Measurements from ENCODE around the gene FNBP1. TPM values are rescaled to one million over a fixed set of nuclear protein-coding genes. Genes with fewer than 3 reads are reported as not detected.

The FNBP1 gene
- total RNA-seq, 1 experiment from 2014 or later, result 30.8 TPM

- BruUV-seq (replicated peaks), result no TSS peak
- no peak overlapping the region for H2AFZ ChIP-seq (ENCODE audit: low read length)
- no peak overlapping the region for H3K4me2 ChIP-seq (ENCODE audit: low read length)
- H3K27me3 ChIP-seq (ENCODE audit: low read length), result no peaks in the 10 kb centered on the region
- no peaks in the 10 kb centered on the region for H3F3A ChIP-seq (ENCODE audit: low read length, unreplicated experiment)
- H3K9me3 ChIP-seq (ENCODE audit: low read length), result no peaks in the 10 kb centered on the region
- no peaks in the 10 kb centered on the region for H3K79me2 ChIP-seq (ENCODE audit: low read length)
- ChIA-PET POLR2A (ENCODE audit: unreplicated experiment) (interaction anchor here (0.7 kb wide), 1 partner anchor 36 kb away, joined by 6 read pairs; no protein-coding TSS in a partner anchor), CTCF (no interaction called here)
- H3K27ac ChIP-seq (ENCODE audit: low read length), result no peak overlapping the region
- H3K36me3 ChIP-seq (ENCODE audit: low read depth, low read length), result no peaks in the 10 kb centered on the region; the same call in 1 of the 2 replicates
- intact Hi-C loops (cut with micrococcal nuclease), result no loop called here
- no peak for ATAC-seq
- no peak for DNase-seq
- no peaks in the 10 kb centered on the region for H3K4me1 ChIP-seq (ENCODE audit: insufficient read depth, low read length)
- no peak overlapping the region for H3K4me3 ChIP-seq (ENCODE audit: low read length)
- no peaks in the 10 kb centered on the region for H3K9me2 ChIP-seq (replicated peaks; ENCODE audit: low read length)
- TF ChIP-seq EZH2phosphoT487 (IDR thresholded peaks at IDR 0.05; ENCODE audit: borderline replicate concordance, low read length), result no peak
- no peak for TF ChIP-seq EZH2 (IDR thresholded peaks at IDR 0.05; ENCODE audit: low read length, unreplicated experiment)
- TF ChIP-seq CTCF (conservative IDR thresholded peaks at IDR 0.05; ENCODE audit: low read depth, low read length), result no peak
- H4K20me1 ChIP-seq (ENCODE audit: low read length), result no peaks in the 10 kb centered on the region
- H3K9ac ChIP-seq (ENCODE audit: low read length), result no peak overlapping the region
Observed at GRCh38 chr9:129933185-129934040, 109.6 kb downstream of the FNBP1 start.

DNA sequence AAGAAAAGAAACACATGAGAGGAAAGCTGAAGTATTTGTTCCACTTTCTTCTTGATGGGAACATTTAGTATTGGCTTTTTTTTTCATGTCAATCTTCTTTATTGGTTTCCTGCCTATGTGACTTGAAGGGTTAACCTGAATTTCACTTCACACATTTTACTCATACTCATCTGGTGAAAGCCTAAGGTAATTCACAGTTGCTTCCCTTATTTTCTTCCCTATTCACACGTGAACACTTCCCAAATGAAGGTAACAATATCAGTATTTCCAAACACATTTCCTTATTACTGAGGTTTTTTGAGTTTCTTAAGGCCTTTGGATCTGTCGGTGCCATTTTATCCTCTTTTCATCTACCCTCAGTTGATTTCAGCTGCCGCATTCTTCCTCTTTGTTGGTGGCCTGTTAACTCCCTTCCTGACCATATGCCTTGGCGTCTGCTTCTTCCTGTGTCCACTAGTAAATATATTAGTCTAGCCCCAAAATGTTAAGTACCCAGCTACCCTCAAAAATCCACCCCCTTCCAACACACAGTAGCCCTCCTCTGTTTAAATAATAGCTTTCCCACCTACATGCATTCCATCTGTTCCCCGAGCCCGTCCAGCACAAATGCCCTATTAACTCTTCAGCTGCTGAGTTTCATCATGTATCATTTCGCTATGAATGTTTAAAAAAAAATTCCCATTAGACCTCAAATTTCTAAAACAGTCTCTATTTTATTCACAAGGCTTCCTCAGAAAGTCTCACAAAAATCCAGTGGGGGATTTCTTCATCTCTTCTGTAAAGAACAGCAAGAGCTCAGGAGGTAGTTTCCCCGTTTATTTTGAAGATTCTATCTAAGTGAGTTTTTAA lies 110.5 kb downstream of the FNBP1 start:
- no peak overlapping the region for H3K4me3 ChIP-seq (ENCODE audit: low read length)
- no peaks in the 10 kb centered on the region for H3K79me2 ChIP-seq (ENCODE audit: low read length)
- intact Hi-C loops (cut with micrococcal nuclease), result no loop called here
- DNase-seq (no peak), ATAC-seq (no peak)
- H3K9me2 ChIP-seq (replicated peaks; ENCODE audit: low read length), result no peaks in the 10 kb centered on the region
- no peaks in the 10 kb centered on the region for H3F3A ChIP-seq (ENCODE audit: low read length, unreplicated experiment)
- no peaks in the 10 kb centered on the region for H3K27me3 ChIP-seq (ENCODE audit: low read length)
- ChIA-PET CTCF (no interaction called here), POLR2A (ENCODE audit: unreplicated experiment) (interaction anchor here (0.6 kb wide), 1 partner anchor 29 kb away, joined by 5 read pairs; no protein-coding TSS in a partner anchor)
- no peaks in the 10 kb centered on the region for H3K9me3 ChIP-seq (ENCODE audit: low read length)
- H3K36me3 ChIP-seq (ENCODE audit: low read depth, low read length), result no peaks in the 10 kb centered on the region; the same call in 1 of the 2 replicates
- H3K4me1 ChIP-seq (ENCODE audit: insufficient read depth, low read length), result no peaks in the 10 kb centered on the region
- H3K27ac ChIP-seq (ENCODE audit: low read length), result no peak overlapping the region
- no peak overlapping the region for H2AFZ ChIP-seq (ENCODE audit: low read length)
- no peaks in the 10 kb centered on the region for H4K20me1 ChIP-seq (ENCODE audit: low read length)
- TF ChIP-seq CTCF (conservative IDR thresholded peaks at IDR 0.05; ENCODE audit: low read depth, low read length) (no peak), EZH2 (IDR thresholded peaks at IDR 0.05; ENCODE audit: low read length, unreplicated experiment) (no peak), EZH2phosphoT487 (IDR thresholded peaks at IDR 0.05; ENCODE audit: borderline replicate concordance, low read length) (no peak)
- BruUV-seq (replicated peaks), result no TSS peak
- no peak overlapping the region for H3K9ac ChIP-seq (ENCODE audit: low read length)
- H3K4me2 ChIP-seq (ENCODE audit: low read length), result no peak overlapping the region
